ENCODE data around the gene CELF3.

CELF3 gene

GRCh38 chr1:151721788-151722510 lies 5.3 kb upstream of the CELF3 start:
- no peak for TF ChIP-seq CTCF (IDR thresholded peaks at IDR 0.05; ENCODE audit: low read depth, low read length, missing control alignments)
- DNase-seq = no peak
- peak overlapping the region; percentile 47 for H3K4me3 ChIP-seq (ENCODE audit: low read depth, low read length)
- H3K36me3 ChIP-seq (replicated peaks) = no peaks in the 10 kb centered on the region
- in situ Hi-C loops (cut with HindIII; ENCODE audit: low pct_ligation_motif_present, low sequenced_read_pairs) = no loop called here
- no peak overlapping the region for H3K27ac ChIP-seq
- H3K27me3 ChIP-seq (replicated peaks) = peaks cover 43% of the 10 kb centered on the region

- no peak for TF ChIP-seq CTCF (IDR thresholded peaks at IDR 0.05; ENCODE audit: low read depth, low read length, missing control alignments)
- Histone ChIP-seq H3K36me3 (replicated peaks) (no peaks in the 10 kb centered on the region), H3K27me3 (replicated peaks) (peaks cover 48% of the 10 kb centered on the region), H3K27ac (no peak within 1 kb of the TSS), H3K4me3 (ENCODE audit: low read depth, low read length) (peak within 1 kb of the TSS; percentile 47)
- in situ Hi-C loops (cut with HindIII; ENCODE audit: low pct_ligation_motif_present, low sequenced_read_pairs) = no loop called here
- no peak for DNase-seq
Measured at GRCh38 chr1:151720974-151721787, 4.6 kb upstream of the CELF3 start, which contains the start of gene RIIAD1. TSS of gene RIIAD1 (plus strand) at chr1:151721522. CDS start at chr1:151721537, 15 bp downstream.

GRCh38 chr1:151720554-151720953 lies 4.0 kb upstream of the CELF3 start:
- H3K27ac ChIP-seq = no peak overlapping the region
- peaks cover 54% of the 10 kb centered on the region for H3K27me3 ChIP-seq (replicated peaks)
- no peak for TF ChIP-seq CTCF (IDR thresholded peaks at IDR 0.05; ENCODE audit: low read depth, low read length, missing control alignments)
- peak; percentile 12 for DNase-seq
- H3K4me3 ChIP-seq (ENCODE audit: low read depth, low read length) = peak overlapping the region; percentile 35
- H3K36me3 ChIP-seq (replicated peaks) = no peaks in the 10 kb centered on the region
- in situ Hi-C loops (cut with HindIII; ENCODE audit: low pct_ligation_motif_present, low sequenced_read_pairs) = no loop called here

GRCh38 chr1:151720125-151720524 lies 3.5 kb upstream of the CELF3 start:
- in situ Hi-C loops (cut with HindIII; ENCODE audit: low pct_ligation_motif_present, low sequenced_read_pairs) = no loop called here
- peaks cover 58% of the 10 kb centered on the region for H3K27me3 ChIP-seq (replicated peaks)
- H3K4me3 ChIP-seq (ENCODE audit: low read depth, low read length) = no peak overlapping the region
- no peak for DNase-seq
- no peak overlapping the region for H3K27ac ChIP-seq
- no peaks in the 10 kb centered on the region for H3K36me3 ChIP-seq (replicated peaks)
- TF ChIP-seq CTCF (IDR thresholded peaks at IDR 0.05; ENCODE audit: low read depth, low read length, missing control alignments) = no peak

- no peak for TF ChIP-seq CTCF (IDR thresholded peaks at IDR 0.05; ENCODE audit: low read depth, low read length, missing control alignments)
- no peaks in the 10 kb centered on the region for H3K36me3 ChIP-seq (replicated peaks)
- DNase-seq = no peak
- peaks cover 56% of the 10 kb centered on the region for H3K27me3 ChIP-seq (replicated peaks)
- H3K4me3 ChIP-seq (ENCODE audit: low read depth, low read length) = no peak overlapping the region
- no peak overlapping the region for H3K27ac ChIP-seq
- in situ Hi-C loops (cut with HindIII; ENCODE audit: low pct_ligation_motif_present, low sequenced_read_pairs) = no loop called here
Measured at GRCh38 chr1:151718666-151719065, 2.1 kb upstream of the CELF3 start.

Measured in brain microvascular endothelial cell (primary cell).